GM21423 (cell line): Measurements from ENCODE around the gene B4GALT5.
"Not testable (repeated sequence)": the region's sequence is repeated elsewhere in the genome, so short reads cannot be mapped to it uniquely, and the experiment has no call there.

ENCODE experiments used
- ATAC-seq: cut with Tn5 transposase; IDR thresholded peaks from one replicate; pipeline ENCODE4 v1.9.1; 2021; ENCODE audit warnings: mild to moderate bottlenecking, moderate library complexity; ENCODE audit not compliant: unreplicated experiment

The B4GALT5 gene

GRCh38 chr20:49631061-49631716, 82.5 kb downstream of the B4GALT5 start:
- no peak for ATAC-seq

GRCh38 chr20:49630396-49630951, 83.2 kb downstream of the B4GALT5 start:
- ATAC-seq = peak; percentile 73

GRCh38 chr20:49629606-49630005, 84.1 kb downstream of the B4GALT5 start:
- ATAC-seq = no peak

- ATAC-seq = not testable (repeated sequence)
Observed at GRCh38 chr20:49628280-49628679, 85.4 kb downstream of the B4GALT5 start.

- no peak for ATAC-seq
Observed at GRCh38 chr20:49627329-49627761, 86.3 kb downstream of the B4GALT5 start.

GRCh38 chr20:49624988-49625387, 88.7 kb downstream of the B4GALT5 start:
- ATAC-seq = not testable (repeated sequence)

- no peak for ATAC-seq
Observed at GRCh38 chr20:49624317-49624716, 89.4 kb downstream of the B4GALT5 start.

- no peak for ATAC-seq
Observed at GRCh38 chr20:49622243-49622642, 91.4 kb downstream of the B4GALT5 start.

- peak; percentile 83 for ATAC-seq
Observed at GRCh38 chr20:49620364-49621240, 93.1 kb downstream of the B4GALT5 start.

- no peak for ATAC-seq
Observed at GRCh38 chr20:49619113-49620048, 94.3 kb downstream of the B4GALT5 start.

GRCh38 chr20:49618289-49618688, 95.4 kb downstream of the B4GALT5 start:
- no peak for ATAC-seq

- not testable (repeated sequence) for ATAC-seq
Observed at GRCh38 chr20:49617394-49617793, 96.3 kb downstream of the B4GALT5 start.

- no peak for ATAC-seq
Observed at GRCh38 chr20:49616154-49617007, 97.3 kb downstream of the B4GALT5 start.

- ATAC-seq = no peak
Observed at GRCh38 chr20:49615401-49616153, 98.1 kb downstream of the B4GALT5 start.

- ATAC-seq = not testable (repeated sequence)
Observed at GRCh38 chr20:49615051-49615400, 98.7 kb downstream of the B4GALT5 start.

GRCh38 chr20:49614338-49615050, 99.2 kb downstream of the B4GALT5 start:
- no peak for ATAC-seq

GRCh38 chr20:49612127-49612738, 101.4 kb downstream of the B4GALT5 start:
- ATAC-seq = no peak

GRCh38 chr20:49611539-49612126, 102.0 kb downstream of the B4GALT5 start:
- not testable (repeated sequence) for ATAC-seq
